ENCODE results near the gene HEPN1. TPM values are rescaled to one million over a fixed set of nuclear protein-coding genes. Genes with fewer than 3 reads are reported as not detected.

Gene HEPN1
- total RNA-seq, 1 donor from 2014 or later = not detected

GRCh38 chr11:124950601-124951330, 31.7 kb downstream of the HEPN1 start:
- H3K9me3 Mint-ChIP-seq = peaks cover 9% of the 10 kb centered on the region
- H3K4me1 ChIP-seq = peaks cover 15% of the 10 kb centered on the region
- peaks cover 3% of the 10 kb centered on the region for H3K27me3 Mint-ChIP-seq (ENCODE audit: insufficient read depth, low read depth)
- no peak overlapping the region for H3K4me3 Mint-ChIP-seq
- H3K27me3 ChIP-seq = peaks cover 11% of the 10 kb centered on the region
- H3F3A ChIP-seq (ENCODE audit: low read depth) = peaks cover 14% of the 10 kb centered on the region
- no peak overlapping the region for H3K27ac Mint-ChIP-seq
- TF ChIP-seq EZH2 (IDR thresholded peaks at IDR 0.05) = no peak
- H3K27ac ChIP-seq = no peak overlapping the region
- no peaks in the 10 kb centered on the region for H3K79me2 ChIP-seq (ENCODE audit: low read depth)
- no peak overlapping the region for H3K9ac ChIP-seq
- DNase-seq (ENCODE audit: low spot score) = no peak
- H3K4me3 ChIP-seq = no peak overlapping the region
- H4K20me1 ChIP-seq (ENCODE audit: low read depth) = no peaks in the 10 kb centered on the region
- no peak overlapping the region for H2AFZ ChIP-seq (replicated peaks)
- peaks cover 4% of the 10 kb centered on the region for H3K4me1 Mint-ChIP-seq
- H3K9me3 ChIP-seq (ENCODE audit: low read depth) = no peaks in the 10 kb centered on the region
- H3K4me2 ChIP-seq = no peak overlapping the region
- H3K36me3 Mint-ChIP-seq = no peaks in the 10 kb centered on the region
- no peaks in the 10 kb centered on the region for H3K36me3 ChIP-seq

- no peak overlapping the region for H3K27ac ChIP-seq
- H4K20me1 ChIP-seq (ENCODE audit: low read depth) = no peaks in the 10 kb centered on the region
- no peaks in the 10 kb centered on the region for H3K36me3 ChIP-seq
- peaks cover 15% of the 10 kb centered on the region for H3K4me1 ChIP-seq
- Mint-ChIP-seq H3K4me3 (no peak overlapping the region), H3K36me3 (no peaks in the 10 kb centered on the region), H3K27ac (no peak overlapping the region), H3K9me3 (peaks cover 9% of the 10 kb centered on the region), H3K27me3 (ENCODE audit: insufficient read depth, low read depth) (peaks cover 3% of the 10 kb centered on the region), H3K4me1 (peaks cover 4% of the 10 kb centered on the region)
- peaks cover 11% of the 10 kb centered on the region for H3K27me3 ChIP-seq
- no peak overlapping the region for H3K4me2 ChIP-seq
- H3K79me2 ChIP-seq (ENCODE audit: low read depth) = no peaks in the 10 kb centered on the region
- H3F3A ChIP-seq (ENCODE audit: low read depth) = peaks cover 14% of the 10 kb centered on the region
- TF ChIP-seq EZH2 (IDR thresholded peaks at IDR 0.05) (no peak), CTCF (IDR thresholded peaks at IDR 0.05) (no peak), EZH2phosphoT487 (IDR thresholded peaks at IDR 0.05) (no peak)
- H3K4me3 ChIP-seq = no peak overlapping the region
- no peak for DNase-seq (ENCODE audit: low spot score)
- H3K9me3 ChIP-seq (ENCODE audit: low read depth) = no peaks in the 10 kb centered on the region
- no peak overlapping the region for H2AFZ ChIP-seq (replicated peaks)
- no peak overlapping the region for H3K9ac ChIP-seq
These were observed 32.3 kb downstream of the HEPN1 start for GRCh38 chr11:124951341-124951740.

GRCh38 chr11:124953753-124954589, 34.9 kb downstream of the HEPN1 start, which contains the start of gene CCDC15:
Gene CCDC15 (plus strand): TSS chr11:124954202. CDS start chr11:124954733, 531 bp downstream.
- Histone ChIP-seq H3K9ac (peak within 1 kb of the TSS; percentile 56), H3F3A (ENCODE audit: low read depth) (peaks cover 14% of the 10 kb centered on the region), H3K36me3 (no peaks in the 10 kb centered on the region), H3K9me3 (ENCODE audit: low read depth) (no peaks in the 10 kb centered on the region), H3K27me3 (peaks cover 11% of the 10 kb centered on the region), H3K79me2 (ENCODE audit: low read depth) (no peaks in the 10 kb centered on the region), H3K4me2 (peak within 1 kb of the TSS; percentile 82), H2AFZ (replicated peaks) (peak within 1 kb of the TSS; percentile 80), H3K27ac (peak within 1 kb of the TSS; percentile 72), H4K20me1 (ENCODE audit: low read depth) (no peaks in the 10 kb centered on the region), H3K4me1 (peaks cover 15% of the 10 kb centered on the region), H3K4me3 (peak within 1 kb of the TSS; percentile 64)
- Mint-ChIP-seq H3K27me3 (ENCODE audit: insufficient read depth, low read depth) (peaks cover 3% of the 10 kb centered on the region), H3K4me1 (peaks cover 4% of the 10 kb centered on the region), H3K4me3 (no peak within 1 kb of the TSS), H3K36me3 (no peaks in the 10 kb centered on the region), H3K27ac (no peak within 1 kb of the TSS), H3K9me3 (peaks cover 2% of the 10 kb centered on the region)
- peak; percentile 99 for DNase-seq (ENCODE audit: low spot score)
- TF ChIP-seq EZH2 (IDR thresholded peaks at IDR 0.05) (no peak), EZH2phosphoT487 (IDR thresholded peaks at IDR 0.05) (no peak), CTCF (IDR thresholded peaks at IDR 0.05) (no peak)

Data from neural progenitor cell (in vitro differentiated cells).